HepG2 (cell line): Measurements from ENCODE around the gene SNF8. TPM values are rescaled to one million over a fixed set of nuclear protein-coding genes. Genes with fewer than 3 reads are reported as not detected.

Experiments used
- ARID2 ChIP-seq: sonication (generic); formaldehyde crosslinking; IDR thresholded peaks from 2 replicates; pipeline ENCODE4 v1.8.1; 2022; ENCODE audit warnings: mild to moderate bottlenecking, missing genetic modification reagents, borderline replicate concordance
- CCDC6 ChIP-seq: sonication (generic); formaldehyde crosslinking; IDR thresholded peaks from 2 replicates; pipeline ENCODE4 v1.8.1; 2022; ENCODE audit warnings: mild to moderate bottlenecking, missing genetic modification reagents, moderate library complexity
- FIP1L1 ChIP-seq: fragments of 200-400 bp; formaldehyde crosslinking; IDR thresholded peaks from 2 replicates; pipeline ENCODE4 v1.6.1; 2018; ENCODE audit warnings: low read depth, mild to moderate bottlenecking, low read length, moderate library complexity, borderline replicate concordance; ENCODE audit not compliant: insufficient read depth
- GABPA ChIP-seq, 2 experiments: IDR thresholded peaks; 2 replicates each; pipeline ENCODE4 v1.6.1; 2011 to 2016; ENCODE audit warnings: low read depth in 2 of 2, low read length in 1 of 2, missing biosample characterization in 1 of 2, missing genetic modification characterization in 1 of 2
- GMEB2 ChIP-seq: IDR thresholded peaks from 2 replicates; pipeline ENCODE4 v1.6.1; 2016; ENCODE audit warnings: missing biosample characterization, missing genetic modification reagents, low read depth
- HCFC1 ChIP-seq: fragments of 150-350 bp; IDR thresholded peaks from 2 replicates; pipeline ENCODE4 v1.6.1; 2014; ENCODE audit warnings: low read depth, low read length
- IRF2 ChIP-seq: IDR thresholded peaks from 2 replicates; pipeline ENCODE4 v1.6.1; 2018; ENCODE audit warnings: missing genetic modification reagents, missing compliant biosample characterization
- ISL2 ChIP-seq: sonication (generic); formaldehyde crosslinking; IDR thresholded peaks from 2 replicates; pipeline ENCODE4 v1.5.0; 2020; ENCODE audit warnings: missing genetic modification reagents
- KDM1A ChIP-seq: IDR thresholded peaks from 2 replicates; pipeline ENCODE4 v1.6.1; 2016; ENCODE audit warnings: missing compliant biosample characterization
- MIER2 ChIP-seq: IDR thresholded peaks from 2 replicates; pipeline ENCODE4 v1.6.1; 2016; ENCODE audit warnings: missing biosample characterization, missing genetic modification reagents
- MTERF4 ChIP-seq: sonication (generic); formaldehyde crosslinking; IDR thresholded peaks from 2 replicates; pipeline ENCODE4 v1.8.0; 2023; ENCODE audit warnings: mild to moderate bottlenecking, missing genetic modification reagents
- NCOA5 ChIP-seq: sonication (generic); formaldehyde crosslinking; IDR thresholded peaks from 2 replicates; pipeline ENCODE4 v1.4.0; 2020; ENCODE audit warnings: missing genetic modification reagents
- NR1H2 ChIP-seq: sonication (generic); formaldehyde crosslinking; IDR thresholded peaks from 2 replicates; pipeline ENCODE4 v1.8.1; 2022; ENCODE audit warnings: low read depth, missing genetic modification reagents, borderline replicate concordance
- SCMH1 ChIP-seq: sonication (generic); formaldehyde crosslinking; IDR thresholded peaks from 2 replicates; pipeline ENCODE4 v1.9.0; 2021; ENCODE audit warnings: missing genetic modification reagents, mild to moderate bottlenecking, borderline replicate concordance
- SRF ChIP-seq: IDR thresholded peaks from 2 replicates; pipeline ENCODE4 v1.6.1; 2011; ENCODE audit warnings: mild to moderate bottlenecking, low read depth, low read length, moderate library complexity
- STAG1 ChIP-seq: sonication (generic); formaldehyde crosslinking; IDR thresholded peaks from 2 replicates; pipeline ENCODE4 v1.4.0; 2020; ENCODE audit warnings: missing genetic modification reagents
- TOPORS ChIP-seq: sonication (generic); formaldehyde crosslinking; IDR thresholded peaks from 2 replicates; pipeline ENCODE4 v1.8.0; 2023; ENCODE audit warnings: mild to moderate bottlenecking, missing genetic modification reagents
- ZFX ChIP-seq: sonication (generic); formaldehyde crosslinking; IDR thresholded peaks from 2 replicates; pipeline ENCODE4 v1.4.0; 2020; ENCODE audit warnings: mild to moderate bottlenecking, low read depth, missing genetic modification reagents, moderate library complexity
- ZNF33B ChIP-seq: sonication (generic); formaldehyde crosslinking; IDR thresholded peaks from 2 replicates; pipeline ENCODE4 v1.5.1; 2020; ENCODE audit warnings: mild to moderate bottlenecking, missing genetic modification reagents
- ZNF501 ChIP-seq: sonication (generic); formaldehyde crosslinking; IDR thresholded peaks from 2 replicates; pipeline ENCODE4 v1.5.1; 2020; ENCODE audit warnings: mild to moderate bottlenecking, moderate library complexity, missing genetic modification reagents
- ZSCAN29 ChIP-seq: sonication (generic); formaldehyde crosslinking; conservative IDR thresholded peaks from 2 replicates; pipeline ENCODE4 v1.4.0; 2020; ENCODE audit warnings: mild to moderate bottlenecking, missing genetic modification reagents
- polyA plus RNA-seq, 8 experiments: library from polyadenylated mRNA; depleted of rRNA in 3 of 8; stranded (reverse) in 7 of 8; unstranded in 1 of 8; fragments of >200 nt; fragmentation: Illumina TruSeq in 4 of 8; extraction: Trizol in 4 of 8; gene quantifications; 2 replicates each; pipeline versions ENCODE4 v1.2.1 to v1.2.3, GENCODE V29; 2011 to 2016; ENCODE audit warnings: low read depth in 4 of 8, missing spikeins in 1 of 8, mixed read lengths in 1 of 8; ENCODE audit not compliant: insufficient read depth in 1 of 8
- total RNA-seq, 5 experiments: library from RNA; depleted of rRNA; stranded (reverse); fragments of >200 nt; fragmentation: Illumina TruSeq; extraction: Trizol; gene quantifications; 2 replicates each; pipeline ENCODE4 v1.2.3, GENCODE V29; 2016; ENCODE audit warnings: low read depth in 1 of 5
- TF ChIP-seq, protein P1 (sequence below), 2 experiments: fragments of 450-650 bp in 1 of 2; sonication (generic) in 1 of 2; formaldehyde crosslinking; IDR thresholded peaks; 2 replicates each; pipeline versions ENCODE4 v1.5.0 to v1.8.0; 2020 to 2022; ENCODE audit warnings: mild to moderate bottlenecking in 1 of 2, missing genetic modification reagents in 1 of 2
- TF ChIP-seq, protein P2 (sequence below): IDR thresholded peaks from 2 replicates; pipeline ENCODE4 v1.6.1; 2016; ENCODE audit warnings: mild to moderate bottlenecking, missing biosample characterization, missing genetic modification reagents

SNF8 gene
- total and polyA plus RNA-seq, 2 of the 13 experiments (the other 11 are each of a cell fraction or from before 2014, with no cell fraction given) = 114 to 153 TPM

DNA sequence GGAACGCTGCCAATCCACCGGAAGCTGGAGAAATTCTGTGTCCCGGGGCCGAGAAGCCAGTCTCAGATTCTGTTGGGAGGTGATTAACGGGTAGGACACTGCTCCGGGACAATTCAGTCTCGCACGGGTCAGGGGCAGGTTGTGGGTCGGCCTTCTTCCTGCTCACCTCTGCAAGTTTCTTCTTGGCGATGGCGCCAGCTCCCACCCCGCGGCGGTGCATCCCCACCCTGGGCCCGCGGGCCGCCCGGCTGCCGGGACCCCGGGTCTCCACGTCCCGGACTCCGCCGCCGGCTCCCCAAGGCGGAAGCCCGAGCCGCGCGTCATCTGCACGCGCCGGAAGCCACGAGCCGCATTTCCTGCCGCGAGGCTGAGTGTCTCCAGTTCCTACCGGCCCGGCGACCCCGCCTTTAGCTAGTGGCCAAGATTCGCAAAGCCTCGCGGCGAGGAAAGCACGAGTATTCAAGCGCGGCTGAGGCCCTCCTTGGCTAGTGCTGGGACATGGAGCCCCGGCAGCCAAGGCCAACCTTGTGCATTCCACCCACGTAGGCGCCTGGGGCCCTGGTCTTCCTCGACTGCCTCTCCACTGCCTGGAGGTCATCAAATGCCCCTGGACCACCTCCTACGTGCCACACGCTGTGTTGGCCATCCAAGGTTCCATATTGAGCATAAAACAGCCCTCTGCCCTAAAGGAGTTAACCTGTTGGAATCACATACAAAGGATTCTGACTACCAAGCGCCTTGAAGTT, at the start of gene SNF8 (continued):
- TF ChIP-seq, protein P1, sequence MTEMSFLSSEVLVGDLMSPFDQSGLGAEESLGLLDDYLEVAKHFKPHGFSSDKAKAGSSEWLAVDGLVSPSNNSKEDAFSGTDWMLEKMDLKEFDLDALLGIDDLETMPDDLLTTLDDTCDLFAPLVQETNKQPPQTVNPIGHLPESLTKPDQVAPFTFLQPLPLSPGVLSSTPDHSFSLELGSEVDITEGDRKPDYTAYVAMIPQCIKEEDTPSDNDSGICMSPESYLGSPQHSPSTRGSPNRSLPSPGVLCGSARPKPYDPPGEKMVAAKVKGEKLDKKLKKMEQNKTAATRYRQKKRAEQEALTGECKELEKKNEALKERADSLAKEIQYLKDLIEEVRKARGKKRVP (CRISPR knock-in tag; IDR thresholded peaks at IDR 0.05) = peak in 1 of 2 experiments; percentile 52; a peak in 2 of 4 replicates
- TF ChIP-seq GABPA (IDR thresholded peaks at IDR 0.05; ENCODE audit: low read depth, low read length) = peak; percentile 97
- peak; percentile 94 for TF ChIP-seq GABPA (CRISPR knock-in tag; IDR thresholded peaks at IDR 0.05; ENCODE audit: low read depth)
- TF ChIP-seq NCOA5 = no peak
- TF ChIP-seq ZFX = peak; percentile 99
- peak; percentile 51 for TF ChIP-seq STAG1
- no peak for TF ChIP-seq KDM1A (CRISPR knock-in tag)
- peak; percentile 99 for TF ChIP-seq TOPORS (CRISPR knock-in tag)
- TF ChIP-seq ZNF501 (CRISPR knock-in tag) = peak; percentile 77
- TF ChIP-seq MTERF4 (CRISPR knock-in tag) = peak; percentile 97
- no peak for TF ChIP-seq GMEB2 (CRISPR knock-in tag)
- TF ChIP-seq IRF2 (CRISPR knock-in tag) = peak; percentile 93
- peak; percentile 65; the same call in 1 of the 2 replicates for TF ChIP-seq NR1H2
- TF ChIP-seq MIER2 (CRISPR knock-in tag) = peak; percentile 87
- TF ChIP-seq ZSCAN29 (CRISPR knock-in tag) = peak; percentile 86
- TF ChIP-seq SRF = peak; percentile 61; the same call in 1 of the 2 replicates
- TF ChIP-seq SCMH1 (CRISPR knock-in tag) = no peak
- TF ChIP-seq, protein P2, sequence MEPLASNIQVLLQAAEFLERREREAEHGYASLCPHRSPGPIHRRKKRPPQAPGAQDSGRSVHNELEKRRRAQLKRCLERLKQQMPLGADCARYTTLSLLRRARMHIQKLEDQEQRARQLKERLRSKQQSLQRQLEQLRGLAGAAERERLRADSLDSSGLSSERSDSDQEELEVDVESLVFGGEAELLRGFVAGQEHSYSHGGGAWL (CRISPR knock-in tag) = peak; percentile 94
- peak; percentile 80 for TF ChIP-seq HCFC1
- no peak for TF ChIP-seq FIP1L1
- peak; percentile 79 for TF ChIP-seq CCDC6 (CRISPR knock-in tag)
- TF ChIP-seq ARID2 (CRISPR knock-in tag) = peak; percentile 53
- no peak; the same call in none of the 2 replicates for TF ChIP-seq ZNF33B (CRISPR knock-in tag)
- peak; percentile 73; the same call in 1 of the 2 replicates for TF ChIP-seq ISL2 (CRISPR knock-in tag)
